A673 (cell line): ENCODE data around the gene MTX1.

Source experiments
- EZH2 ChIP-seq: fragments of 200-600 bp; sonication (generic); IDR thresholded peaks from 2 replicates; pipeline ENCODE4 v1.6.1; 2017; ENCODE audit warnings: borderline replicate concordance, low read depth, mild to moderate bottlenecking, mixed read lengths, antibody characterized with exemption, low read length; ENCODE audit not compliant: poor library complexity, severe bottlenecking
- TF ChIP-seq, protein P1 (sequence below): fragments of 300-800, 200-600 bp; sonication (generic); conservative IDR thresholded peaks from 2 replicates; pipeline ENCODE4 v1.5.1; 2017; ENCODE audit warnings: low read depth, mild to moderate bottlenecking, antibody characterized with exemption, low read length, moderate library complexity, mixed read lengths

GRCh38 chr1:155186067-155186793 is 22.3 kb upstream of the MTX1 start:
- TF ChIP-seq, protein P1, sequence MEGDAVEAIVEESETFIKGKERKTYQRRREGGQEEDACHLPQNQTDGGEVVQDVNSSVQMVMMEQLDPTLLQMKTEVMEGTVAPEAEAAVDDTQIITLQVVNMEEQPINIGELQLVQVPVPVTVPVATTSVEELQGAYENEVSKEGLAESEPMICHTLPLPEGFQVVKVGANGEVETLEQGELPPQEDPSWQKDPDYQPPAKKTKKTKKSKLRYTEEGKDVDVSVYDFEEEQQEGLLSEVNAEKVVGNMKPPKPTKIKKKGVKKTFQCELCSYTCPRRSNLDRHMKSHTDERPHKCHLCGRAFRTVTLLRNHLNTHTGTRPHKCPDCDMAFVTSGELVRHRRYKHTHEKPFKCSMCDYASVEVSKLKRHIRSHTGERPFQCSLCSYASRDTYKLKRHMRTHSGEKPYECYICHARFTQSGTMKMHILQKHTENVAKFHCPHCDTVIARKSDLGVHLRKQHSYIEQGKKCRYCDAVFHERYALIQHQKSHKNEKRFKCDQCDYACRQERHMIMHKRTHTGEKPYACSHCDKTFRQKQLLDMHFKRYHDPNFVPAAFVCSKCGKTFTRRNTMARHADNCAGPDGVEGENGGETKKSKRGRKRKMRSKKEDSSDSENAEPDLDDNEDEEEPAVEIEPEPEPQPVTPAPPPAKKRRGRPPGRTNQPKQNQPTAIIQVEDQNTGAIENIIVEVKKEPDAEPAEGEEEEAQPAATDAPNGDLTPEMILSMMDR, result no peak
- no peak for TF ChIP-seq EZH2
